Liver (tissue), 9 donors: ENCODE data around the gene M1AP. TPM values are rescaled to one million over a fixed set of nuclear protein-coding genes. Genes with fewer than 3 reads are reported as not detected.

ENCODE experiments used
- DNase-seq: peaks from one replicate; pipeline ENCODE4 v3.0.0-alpha.2; 2017; ENCODE audit warnings: low spot score
- H3K27ac ChIP-seq, 2 donors: one replicate each; pipeline ENCODE4 v1.7.0; 2013; ENCODE audit warnings: inconsistent platforms in 2 of 2, low read length in 2 of 2, control low read depth in 1 of 2, low read depth in 1 of 2, mild to moderate bottlenecking in 1 of 2
- H3K27me3 ChIP-seq, 4 donors: one replicate each; pipeline versions ENCODE4 v1.6.1 to v1.7.0; 2013; ENCODE audit warnings: low read length in 3 of 4, inconsistent platforms in 1 of 4, mild to moderate bottlenecking in 1 of 4, moderate library complexity in 1 of 4; ENCODE audit not compliant: control insufficient read depth in 4 of 4, insufficient read depth in 4 of 4
- H3K36me3 ChIP-seq, 4 donors: one replicate each; pipeline versions ENCODE4 v1.6.1 to v1.7.0; 2013; ENCODE audit warnings: low read length in 3 of 4, mild to moderate bottlenecking in 3 of 4, low read depth in 1 of 4, moderate library complexity in 1 of 4; ENCODE audit not compliant: control insufficient read depth in 4 of 4, insufficient read depth in 3 of 4
- H3K4me1 ChIP-seq, 4 donors: one replicate each; pipeline versions ENCODE4 v1.6.1 to v1.7.0; 2013; ENCODE audit warnings: low read length in 3 of 4, mild to moderate bottlenecking in 3 of 4, moderate library complexity in 1 of 4; ENCODE audit not compliant: control insufficient read depth in 4 of 4, insufficient read depth in 4 of 4
- H3K4me3 ChIP-seq, 3 donors: one replicate each; pipeline versions ENCODE4 v1.6.1 to v1.7.0; 2013; ENCODE audit warnings: low read length in 3 of 3, control low read depth in 1 of 3, low read depth in 1 of 3, mild to moderate bottlenecking in 1 of 3
- H3K9ac ChIP-seq, 2 donors: one replicate each; pipeline ENCODE4 v1.7.0; 2013; ENCODE audit warnings: low read length in 2 of 2, mild to moderate bottlenecking in 2 of 2, moderate library complexity in 2 of 2, control low read depth in 1 of 2, low read depth in 1 of 2
- H3K9me3 ChIP-seq, 4 donors: one replicate each; pipeline versions ENCODE4 v1.6.1 to v1.7.0; 2013; ENCODE audit warnings: low read length in 3 of 4; ENCODE audit not compliant: control insufficient read depth in 4 of 4
- ATF3 ChIP-seq: IDR thresholded peaks from 2 replicates; pipeline ENCODE4 v1.6.1; 2016; ENCODE audit warnings: antibody characterized with exemption
- CTCF ChIP-seq: fragments of 150-350 bp; IDR thresholded peaks from 2 replicates; pipeline ENCODE4 v1.5.1; 2017; ENCODE audit warnings: improper control_type of control experiment, low read depth, low read length; ENCODE audit not compliant: missing input control
- FOXA1 ChIP-seq: IDR thresholded peaks from 2 replicates; pipeline ENCODE4 v1.6.1; 2016; ENCODE audit warnings: antibody characterized with exemption
- HNF4A ChIP-seq, 2 donors: conservative IDR thresholded peaks; 2 replicates each; pipeline ENCODE4 v1.6.1; 2016; ENCODE audit warnings: antibody characterized with exemption in 2 of 2, mild to moderate bottlenecking in 2 of 2
- HNF4G ChIP-seq: IDR thresholded peaks from 2 replicates; pipeline ENCODE4 v1.6.1; 2016; ENCODE audit warnings: antibody characterized with exemption
- NR2F2 ChIP-seq: IDR thresholded peaks from 2 replicates; pipeline ENCODE4 v1.6.1; 2016; ENCODE audit warnings: antibody characterized with exemption
- RAD21 ChIP-seq, 2 donors: IDR thresholded peaks; 2 replicates each; pipeline ENCODE4 v1.6.1; 2016; ENCODE audit warnings: antibody characterized with exemption in 2 of 2, mild to moderate bottlenecking in 2 of 2
- REST ChIP-seq: IDR thresholded peaks from 2 replicates; pipeline ENCODE4 v1.6.1; 2016; ENCODE audit warnings: antibody characterized with exemption, mild to moderate bottlenecking
- SP1 ChIP-seq: IDR thresholded peaks from 2 replicates; pipeline ENCODE4 v1.6.1; 2018; ENCODE audit warnings: antibody characterized with exemption, mild to moderate bottlenecking
- TAF1 ChIP-seq: conservative IDR thresholded peaks from 2 replicates; pipeline ENCODE4 v1.6.1; 2016; ENCODE audit warnings: antibody characterized with exemption, mild to moderate bottlenecking
- YY1 ChIP-seq: IDR thresholded peaks from 2 replicates; pipeline ENCODE4 v1.6.1; 2016; ENCODE audit warnings: antibody characterized with exemption, mild to moderate bottlenecking
- ZBTB33 ChIP-seq: IDR thresholded peaks from 2 replicates; pipeline ENCODE4 v1.6.1; 2016; ENCODE audit warnings: antibody characterized with exemption
- WGBS: extraction: QIAGEN DNeasy Blood & Tissue Kit; methylation state at CpG from one replicate; pipeline ENCODE4 v1.1.7; 2013; 5-methylcytosine and 5-hydroxymethylcytosine counted together
- polyA plus RNA-seq, 2 donors: library from polyadenylated mRNA; stranded (reverse) in 1 of 2; unstranded in 1 of 2; fragments of 200-250 nt in 1 of 2; fragments of >200 nt in 1 of 2; fragmentation: Nextera tagmentation in 1 of 2; extraction: Ambion mirVana in 1 of 2; gene quantifications; one replicate each; pipeline versions ENCODE4 v1.2.1 to v1.2.3, GENCODE V29; 2013 to 2015
- total RNA-seq, 2 donors: library from RNA; depleted of rRNA; stranded (reverse); fragments of >200 nt; gene quantifications; one replicate each; pipeline ENCODE4 v1.2.3, GENCODE V29; 2014
- donor health status: healthy.
- donor health status: healthy.
- donor health status: healthy.
- donor health status: healthy.
- donor health status: healthy.

The M1AP gene
- total and polyA plus RNA-seq, 4 donors = under 0.01 to 0.38 (median 0.08) TPM

- TF ChIP-seq SP1 (no peak), FOXA1 (no peak), RAD21 (IDR thresholded peaks at IDR 0.05) (no peak), TAF1 (no peak), NR2F2 (no peak), REST (no peak)
- H3K4me3 ChIP-seq = no peak overlapping the region
Observed at GRCh38 chr2:74671479-74671878, 23.3 kb upstream of the M1AP start.

GRCh38 chr2:74670263-74670662 lies 22.1 kb upstream of the M1AP start:
- Histone ChIP-seq H3K36me3 (no peaks in the 10 kb centered on the region), H3K4me3 (no peak overlapping the region), H3K4me1 (no peaks in the 10 kb centered on the region), H3K9ac (no peak overlapping the region), H3K27me3 (no peaks in the 10 kb centered on the region), H3K27ac (no peak overlapping the region), H3K9me3 (no peaks in the 10 kb centered on the region)
- DNase-seq = no peak
- 92% methylated on average over 7 of the region's 7 CpGs for WGBS
- TF ChIP-seq YY1 = no peak
- TF ChIP-seq ZBTB33 = no peak
- no peak for TF ChIP-seq CTCF
- no peak for TF ChIP-seq HNF4A (conservative IDR thresholded peaks at IDR 0.05)
- TF ChIP-seq HNF4G = no peak
- no peak for TF ChIP-seq FOXA1
- no peak for TF ChIP-seq ATF3

More at GRCh38 chr2:74671479-74671878, 23.3 kb upstream of the M1AP start:
- Histone ChIP-seq H3K9ac (no peak overlapping the region), H3K27ac (no peak overlapping the region), H3K4me1 (no peaks in the 10 kb centered on the region), H3K27me3 (no peaks in the 10 kb centered on the region), H3K9me3 (no peaks in the 10 kb centered on the region), H3K36me3 (no peaks in the 10 kb centered on the region)
- no peak for DNase-seq
